ENCODE measurements around the gene BANP.
"Not testable (repeated sequence)": the region's sequence is repeated elsewhere in the genome, so short reads cannot be mapped to it uniquely, and the experiment has no call there.

Gene BANP

GRCh38 chr16:88074041-88074440, 122.8 kb downstream of the BANP start:
- no peak overlapping the region for H3K4me2 ChIP-seq (ENCODE audit: insufficient read depth, low read length)
- no peaks in the 10 kb centered on the region for H3K79me2 ChIP-seq (ENCODE audit: insufficient read depth, low read length)
- H3K4me3 ChIP-seq (ENCODE audit: low read depth in 1 of 2, low read length in 2 of 2), result no peak overlapping the region
- TF ChIP-seq EZH2 (IDR thresholded peaks at IDR 0.05; ENCODE audit: borderline replicate concordance, low read depth, low read length, severe bottlenecking) (no peak), CTCF (IDR thresholded peaks at IDR 0.05; ENCODE audit: borderline replicate concordance, extremely low read depth, low read length, poor library complexity, severe bottlenecking) (no peak)
- no peak overlapping the region for H3K27ac ChIP-seq (ENCODE audit: low read length)
- H3K4me1 ChIP-seq (ENCODE audit: insufficient read depth, low read length), result no peaks in the 10 kb centered on the region
- H3K9ac ChIP-seq (ENCODE audit: low read depth, low read length), result no peak overlapping the region
- H3K27me3 ChIP-seq (ENCODE audit: insufficient read depth, low read length, poor library complexity), result no peaks in the 10 kb centered on the region
- no peak for ATAC-seq (ENCODE audit: insufficient read depth, low read depth)
- H3K9me3 ChIP-seq (ENCODE audit: insufficient read depth, low read length, severe bottlenecking), result no peaks in the 10 kb centered on the region
- H2AFZ ChIP-seq (ENCODE audit: low read depth, low read length), result no peak overlapping the region
- DNase-seq, result no peak
- peaks cover 73% of the 10 kb centered on the region for H3K36me3 ChIP-seq (ENCODE audit: insufficient read depth, low read length)
- peaks cover 7% of the 10 kb centered on the region for H4K20me1 ChIP-seq (ENCODE audit: insufficient read depth, low read length)

- no peak for DNase-seq
- H3K4me1 ChIP-seq (ENCODE audit: insufficient read depth, low read length), result no peaks in the 10 kb centered on the region
- H3K79me2 ChIP-seq (ENCODE audit: insufficient read depth, low read length), result no peaks in the 10 kb centered on the region
- H3K4me3 ChIP-seq (ENCODE audit: low read depth in 1 of 2, low read length in 2 of 2), result no peak overlapping the region
- no peaks in the 10 kb centered on the region for H3K27me3 ChIP-seq (ENCODE audit: insufficient read depth, low read length, poor library complexity)
- H3K9ac ChIP-seq (ENCODE audit: low read depth, low read length), result no peak overlapping the region
- peaks cover 7% of the 10 kb centered on the region for H4K20me1 ChIP-seq (ENCODE audit: insufficient read depth, low read length)
- peaks cover 53% of the 10 kb centered on the region for H3K36me3 ChIP-seq (ENCODE audit: insufficient read depth, low read length)
- H3K27ac ChIP-seq (ENCODE audit: low read length), result no peak overlapping the region
- H2AFZ ChIP-seq (ENCODE audit: low read depth, low read length), result no peak overlapping the region
- H3K4me2 ChIP-seq (ENCODE audit: insufficient read depth, low read length), result no peak overlapping the region
- ATAC-seq (ENCODE audit: insufficient read depth, low read depth), result no peak
- H3K9me3 ChIP-seq (ENCODE audit: insufficient read depth, low read length, severe bottlenecking), result no peaks in the 10 kb centered on the region
- no peak for TF ChIP-seq EZH2 (IDR thresholded peaks at IDR 0.05; ENCODE audit: borderline replicate concordance, low read depth, low read length, severe bottlenecking)
- TF ChIP-seq CTCF (IDR thresholded peaks at IDR 0.05; ENCODE audit: borderline replicate concordance, extremely low read depth, low read length, poor library complexity, severe bottlenecking), result no peak
Observed at GRCh38 chr16:88076211-88076931, 125.1 kb downstream of the BANP start.

- not testable (repeated sequence) for H4K20me1 ChIP-seq (ENCODE audit: insufficient read depth, low read length); ATAC-seq (ENCODE audit: insufficient read depth, low read depth); H3K4me3 ChIP-seq (ENCODE audit: low read depth in 1 of 2, low read length in 2 of 2); H3K79me2 ChIP-seq (ENCODE audit: insufficient read depth, low read length); H3K4me1 ChIP-seq (ENCODE audit: insufficient read depth, low read length); H3K27me3 ChIP-seq (ENCODE audit: insufficient read depth, low read length, poor library complexity); DNase-seq; H3K4me2 ChIP-seq (ENCODE audit: insufficient read depth, low read length); H3K9me3 ChIP-seq (ENCODE audit: insufficient read depth, low read length, severe bottlenecking); H2AFZ ChIP-seq (ENCODE audit: low read depth, low read length); H3K9ac ChIP-seq (ENCODE audit: low read depth, low read length); H3K27ac ChIP-seq (ENCODE audit: low read length)
- peaks cover 50% of the 10 kb centered on the region for H3K36me3 ChIP-seq (ENCODE audit: insufficient read depth, low read length)
Observed at GRCh38 chr16:88076932-88077320, 125.7 kb downstream of the BANP start.

- no peak for TF ChIP-seq EZH2 (IDR thresholded peaks at IDR 0.05; ENCODE audit: borderline replicate concordance, low read depth, low read length, severe bottlenecking)
- TF ChIP-seq CTCF (IDR thresholded peaks at IDR 0.05; ENCODE audit: borderline replicate concordance, extremely low read depth, low read length, poor library complexity, severe bottlenecking), result no peak
- Histone ChIP-seq H3K4me1 (ENCODE audit: insufficient read depth, low read length) (no peaks in the 10 kb centered on the region), H2AFZ (ENCODE audit: low read depth, low read length) (no peak overlapping the region), H3K9ac (ENCODE audit: low read depth, low read length) (no peak overlapping the region), H3K79me2 (ENCODE audit: insufficient read depth, low read length) (no peaks in the 10 kb centered on the region), H3K36me3 (ENCODE audit: insufficient read depth, low read length) (peaks cover 47% of the 10 kb centered on the region), H3K4me2 (ENCODE audit: insufficient read depth, low read length) (no peak overlapping the region), H3K27me3 (ENCODE audit: insufficient read depth, low read length, poor library complexity) (no peaks in the 10 kb centered on the region), H3K4me3 (ENCODE audit: low read depth in 1 of 2, low read length in 2 of 2) (no peak overlapping the region), H3K9me3 (ENCODE audit: insufficient read depth, low read length, severe bottlenecking) (no peaks in the 10 kb centered on the region), H3K27ac (ENCODE audit: low read length) (no peak overlapping the region), H4K20me1 (ENCODE audit: insufficient read depth, low read length) (peaks cover 5% of the 10 kb centered on the region)
- DNase-seq (no peak), ATAC-seq (ENCODE audit: insufficient read depth, low read depth) (no peak)
Observed at GRCh38 chr16:88077328-88078108, 126.3 kb downstream of the BANP start.
